ENCODE measurements around the gene MALRD1.

MALRD1 gene

GRCh38 chr10:19111501-19112267, 63.1 kb downstream of the MALRD1 start:
- peak; percentile 95 for FAIRE-seq

- FAIRE-seq: no peak
Observed at GRCh38 chr10:19117438-19117837, 68.8 kb downstream of the MALRD1 start.

- no peak for FAIRE-seq
Observed at GRCh38 chr10:19119191-19119590, 70.6 kb downstream of the MALRD1 start.

GRCh38 chr10:19120381-19120908, 71.8 kb downstream of the MALRD1 start:
- no peak for FAIRE-seq

GRCh38 chr10:19133992-19134391, 85.4 kb downstream of the MALRD1 start:
- FAIRE-seq: no peak

- no peak for FAIRE-seq
Observed at GRCh38 chr10:19142967-19143366, 94.4 kb downstream of the MALRD1 start.

- FAIRE-seq: no peak
Observed at GRCh38 chr10:19144206-19144605, 95.6 kb downstream of the MALRD1 start.

- FAIRE-seq: no peak
Observed at GRCh38 chr10:19154375-19154774, 105.8 kb downstream of the MALRD1 start.

GRCh38 chr10:19158358-19158757, 109.8 kb downstream of the MALRD1 start:
- FAIRE-seq: no peak

GRCh38 chr10:19158870-19159269, 110.3 kb downstream of the MALRD1 start:
- no peak for FAIRE-seq

GRCh38 chr10:19164461-19164860, 115.9 kb downstream of the MALRD1 start:
- FAIRE-seq: no peak

- FAIRE-seq: no peak
Observed at GRCh38 chr10:19168584-19168983, 120.0 kb downstream of the MALRD1 start.

- no peak for FAIRE-seq
Observed at GRCh38 chr10:19169041-19169440, 120.4 kb downstream of the MALRD1 start.

GRCh38 chr10:19169684-19170083, 121.1 kb downstream of the MALRD1 start:
- no peak for FAIRE-seq

- FAIRE-seq: no peak
Observed at GRCh38 chr10:19178675-19179074, 130.1 kb downstream of the MALRD1 start.

GRCh38 chr10:19184891-19185290, 136.3 kb downstream of the MALRD1 start:
- FAIRE-seq: no peak

GRCh38 chr10:19194866-19195265, 146.3 kb downstream of the MALRD1 start:
- FAIRE-seq: no peak

- no peak for FAIRE-seq
Observed at GRCh38 chr10:19195698-19196097, 147.1 kb downstream of the MALRD1 start.

GRCh38 chr10:19200211-19200610, 151.6 kb downstream of the MALRD1 start:
- peak; percentile 96 for FAIRE-seq

- FAIRE-seq: no peak
Observed at GRCh38 chr10:19204246-19204917, 155.8 kb downstream of the MALRD1 start.

- no peak for FAIRE-seq
Observed at GRCh38 chr10:19209319-19209718, 160.7 kb downstream of the MALRD1 start.

GRCh38 chr10:19212590-19212989, 164.0 kb downstream of the MALRD1 start:
- FAIRE-seq: no peak

GRCh38 chr10:19221216-19221615, 172.6 kb downstream of the MALRD1 start:
- FAIRE-seq: no peak

- no peak for FAIRE-seq
Observed at GRCh38 chr10:19226025-19226424, 177.4 kb downstream of the MALRD1 start.

All from endometrium (tissue), 2 donors.